NCI-H748 treated with DMSO at 0.1 percent for 48 hours (cell line): Measurements from ENCODE around the gene AGPAT2.

Source experiments
- DNase-seq: peaks from one replicate; lab custom pipeline; 2025; lab: John Stamatoyannopoulos, UW

Gene AGPAT2

GRCh38 chr9:136686794-136687711, at the start of gene AGPAT2:
AGPAT2 (minus strand) TSS chr9:136687457; CDS start chr9:136687357, 100 bp downstream.
- DNase-seq, result peak; percentile 54

GRCh38 chr9:136735812-136736480, 48.7 kb upstream of the AGPAT2 start:
- no peak for DNase-seq

DNA sequence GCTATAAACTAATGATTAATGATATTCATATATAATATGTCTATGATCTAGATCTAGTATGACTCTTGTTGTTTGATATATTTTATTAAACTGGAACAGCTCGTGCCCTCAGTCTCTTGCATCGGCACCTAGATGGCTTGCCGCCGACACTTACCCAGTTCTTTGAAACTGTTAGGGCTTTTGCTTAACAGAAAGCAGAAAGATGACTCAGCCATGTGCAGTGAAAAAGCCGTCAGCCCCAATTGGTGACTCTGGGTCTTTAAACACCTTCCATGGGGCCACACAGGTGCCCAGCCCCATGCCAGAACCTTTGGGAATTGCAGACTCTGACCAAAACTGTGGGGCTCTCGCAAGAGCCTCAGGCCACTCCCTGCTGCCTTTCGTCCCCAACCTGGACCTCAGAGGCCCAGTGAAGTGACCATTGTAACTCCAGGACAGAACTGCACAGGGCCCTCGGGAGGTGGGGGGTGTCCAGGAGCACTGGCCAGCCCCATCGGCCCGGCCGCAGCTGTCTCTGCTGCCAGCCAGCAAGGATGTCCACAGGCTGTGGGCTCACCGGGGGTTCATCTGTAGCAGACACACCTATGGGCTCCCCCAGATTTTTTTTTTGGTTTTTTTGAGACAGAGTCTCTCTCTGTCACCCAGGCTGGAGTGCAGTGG, 47.7 kb upstream of the AGPAT2 start:
- no peak for DNase-seq

DNA sequence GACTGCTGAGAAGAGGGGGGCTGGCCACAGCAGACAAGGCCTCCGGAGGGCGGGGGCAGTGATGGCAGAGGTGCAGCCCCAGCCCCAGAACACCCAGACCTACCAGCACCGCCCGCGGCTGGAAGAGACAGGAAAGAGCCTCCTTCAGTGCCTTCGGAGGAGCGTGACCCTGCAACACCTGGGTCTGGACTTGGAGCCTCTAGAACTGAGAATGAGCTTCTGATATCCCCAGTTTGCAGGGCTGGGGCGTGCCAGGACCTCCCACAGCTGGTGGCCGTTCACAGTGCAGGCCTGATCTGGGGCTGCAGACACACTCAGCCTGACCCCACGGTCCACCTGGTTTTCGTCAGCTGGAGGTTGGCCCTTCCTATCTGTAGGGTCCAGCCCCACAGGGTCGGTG, 46.4 kb upstream of the AGPAT2 start:
- no peak for DNase-seq

GRCh38 chr9:136732444-136733178, 45.4 kb upstream of the AGPAT2 start:
- no peak for DNase-seq

- no peak for DNase-seq
Observed at GRCh38 chr9:136729926-136730325, 42.7 kb upstream of the AGPAT2 start.

DNA sequence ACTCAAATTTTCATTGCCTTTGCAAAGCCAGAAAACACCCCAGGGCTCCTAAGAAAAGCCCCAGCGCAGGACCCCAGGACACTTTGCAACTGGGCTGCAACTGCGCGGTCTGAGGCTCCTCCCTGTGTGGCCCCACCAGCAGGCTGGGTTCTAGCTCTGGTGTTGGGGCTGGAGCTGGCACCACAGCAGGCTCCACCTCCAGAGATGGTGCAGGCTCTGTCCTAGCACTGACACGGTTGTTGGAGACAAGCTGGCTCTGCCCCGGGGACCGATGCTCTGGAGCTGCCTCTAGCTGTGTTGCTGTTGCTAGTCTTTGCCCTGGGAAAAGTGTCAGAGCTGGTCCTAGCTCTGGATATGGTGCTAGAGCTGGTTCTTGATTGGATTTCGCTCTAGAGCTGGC, 41.9 kb upstream of the AGPAT2 start:
- DNase-seq, result no peak

GRCh38 chr9:136728548-136729123, 41.4 kb upstream of the AGPAT2 start:
- DNase-seq, result no peak

DNA sequence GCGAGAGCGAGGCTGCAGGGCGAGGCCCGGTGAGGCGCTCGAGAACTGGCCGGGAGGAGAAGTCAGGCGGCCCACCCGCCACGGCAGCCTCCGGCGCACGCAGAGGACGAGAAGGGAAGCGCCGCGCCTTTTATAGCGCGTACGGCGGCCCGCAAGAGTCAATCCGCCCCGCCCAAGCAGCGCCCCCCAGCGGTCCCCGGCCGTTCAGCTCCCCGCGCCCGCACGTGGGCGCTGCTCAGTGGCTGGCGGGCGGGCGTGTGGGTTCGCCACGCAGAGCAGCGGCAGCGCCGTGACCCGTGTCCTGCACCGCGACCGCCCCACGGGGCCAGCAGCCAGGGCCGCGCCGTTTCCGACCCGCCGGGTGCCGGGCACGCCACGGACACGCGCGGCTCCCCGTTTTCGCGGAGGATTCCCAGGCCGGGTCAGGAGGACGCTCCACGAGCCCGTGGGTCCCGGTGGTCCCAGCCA, 40.9 kb upstream of the AGPAT2 start:
- peak; percentile 24 for DNase-seq

GRCh38 chr9:136726631-136727191, 39.5 kb upstream of the AGPAT2 start:
- DNase-seq, result no peak

GRCh38 chr9:136726118-136726517, 38.9 kb upstream of the AGPAT2 start:
- no peak for DNase-seq

DNA sequence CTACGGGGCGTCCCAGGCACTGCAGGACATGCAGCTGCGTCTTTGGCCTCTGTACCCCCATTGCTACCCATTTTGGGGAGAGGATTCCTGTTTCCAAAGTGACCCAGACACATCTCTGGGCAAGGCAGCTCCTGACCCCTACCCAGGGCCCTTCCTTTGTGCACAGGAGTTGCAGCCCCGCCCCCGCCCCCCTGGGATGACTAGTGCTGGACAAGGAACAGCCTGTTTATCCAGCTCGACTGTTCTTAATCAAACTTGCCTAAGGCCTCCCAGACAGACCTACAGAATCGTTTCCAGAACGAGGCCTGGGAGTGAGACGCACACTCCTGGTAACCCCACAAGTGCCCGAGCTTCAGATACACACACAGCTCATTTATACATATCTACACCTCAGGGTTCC, 38.4 kb upstream of the AGPAT2 start:
- DNase-seq, result no peak

GRCh38 chr9:136724772-136725171, 37.5 kb upstream of the AGPAT2 start:
- no peak for DNase-seq

DNA sequence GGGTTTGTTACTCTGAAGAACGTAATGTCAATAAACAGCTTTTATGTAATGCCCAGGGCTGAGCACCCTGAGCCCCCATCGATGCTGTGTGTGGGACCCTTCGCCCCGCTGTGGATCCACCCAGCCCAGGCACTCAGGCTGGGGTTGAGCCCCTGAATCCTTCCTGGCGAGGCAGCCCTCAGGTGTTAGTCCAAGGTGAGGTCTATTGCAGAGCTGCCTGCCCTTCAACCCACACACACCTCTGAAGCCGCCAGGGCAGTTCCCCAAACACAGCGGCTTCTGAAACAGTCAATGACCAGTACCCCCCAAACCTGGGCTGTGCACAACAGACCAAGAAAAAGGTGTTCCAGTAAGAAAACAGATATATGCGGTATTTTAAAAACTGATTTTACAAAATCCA, 36.7 kb upstream of the AGPAT2 start:
- DNase-seq, result no peak

DNA sequence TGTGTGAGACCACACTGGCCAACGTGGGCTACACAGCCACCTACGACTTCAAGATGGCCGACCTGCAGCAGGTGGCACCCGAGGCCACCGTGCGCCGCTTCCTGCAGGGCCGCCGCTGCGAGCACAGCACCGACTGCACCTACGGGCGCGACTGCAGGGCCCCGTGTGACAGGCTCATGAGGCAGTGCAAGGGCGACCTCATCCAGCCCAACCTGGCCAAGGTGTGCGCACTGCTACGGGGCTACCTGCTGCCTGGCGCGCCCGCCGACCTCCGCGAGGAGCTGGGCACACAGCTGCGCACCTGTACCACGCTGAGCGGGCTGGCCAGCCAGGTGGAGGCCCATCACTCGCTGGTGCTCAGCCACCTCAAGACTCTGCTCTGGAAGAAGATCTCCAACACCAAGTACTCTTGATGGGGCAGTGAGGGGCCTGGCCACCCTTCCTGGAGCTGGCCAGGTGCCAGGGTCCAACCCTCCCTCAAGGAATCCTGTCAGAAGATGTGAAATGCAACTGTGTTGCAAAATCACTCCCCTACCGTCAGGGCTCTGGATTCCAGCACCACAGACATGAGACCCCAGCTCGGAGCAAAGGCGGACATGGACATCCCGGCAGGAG, 36.2 kb upstream of the AGPAT2 start:
- DNase-seq, result no peak

GRCh38 chr9:136722969-136723356, 35.7 kb upstream of the AGPAT2 start:
- DNase-seq, result no peak

GRCh38 chr9:136722093-136722968, 35.1 kb upstream of the AGPAT2 start:
- DNase-seq, result no peak

DNA sequence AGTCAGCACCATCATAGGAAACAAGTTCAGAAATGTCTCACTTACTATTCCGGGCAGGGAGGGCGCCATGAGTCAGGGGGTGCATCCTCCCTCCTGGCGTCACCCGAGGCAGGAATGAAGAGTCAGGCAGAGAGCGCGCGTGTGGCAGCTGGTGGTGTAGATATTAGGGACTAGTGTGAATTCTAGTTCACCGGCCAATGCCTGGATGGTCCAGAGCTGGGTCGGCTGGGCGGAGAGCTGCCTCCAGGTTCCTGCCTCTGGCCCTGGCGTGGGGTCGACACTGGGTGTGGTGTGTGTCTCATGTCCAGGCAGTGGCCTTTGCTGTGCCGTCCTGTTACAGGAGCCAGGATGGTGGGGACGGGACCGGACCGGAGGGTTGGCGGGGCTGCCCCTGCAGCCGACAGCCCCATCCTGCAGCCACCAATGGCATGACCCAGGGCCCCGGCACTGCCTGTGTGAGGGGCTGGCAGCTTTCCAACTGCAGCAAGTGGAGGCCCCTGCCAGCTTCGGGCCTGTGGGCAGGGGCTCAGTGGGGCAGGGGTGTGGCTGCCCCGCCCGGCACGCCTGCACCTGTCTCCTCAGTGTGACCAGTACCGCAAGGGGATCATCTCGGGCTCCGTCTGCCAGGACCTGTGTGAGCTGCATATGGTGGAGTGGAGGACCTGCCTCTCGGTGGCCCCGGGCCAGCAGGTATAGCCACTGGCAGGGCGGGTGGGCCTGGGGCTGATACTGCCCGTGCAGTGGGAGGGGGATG, 34.3 kb upstream of the AGPAT2 start:
- DNase-seq, result no peak

DNA sequence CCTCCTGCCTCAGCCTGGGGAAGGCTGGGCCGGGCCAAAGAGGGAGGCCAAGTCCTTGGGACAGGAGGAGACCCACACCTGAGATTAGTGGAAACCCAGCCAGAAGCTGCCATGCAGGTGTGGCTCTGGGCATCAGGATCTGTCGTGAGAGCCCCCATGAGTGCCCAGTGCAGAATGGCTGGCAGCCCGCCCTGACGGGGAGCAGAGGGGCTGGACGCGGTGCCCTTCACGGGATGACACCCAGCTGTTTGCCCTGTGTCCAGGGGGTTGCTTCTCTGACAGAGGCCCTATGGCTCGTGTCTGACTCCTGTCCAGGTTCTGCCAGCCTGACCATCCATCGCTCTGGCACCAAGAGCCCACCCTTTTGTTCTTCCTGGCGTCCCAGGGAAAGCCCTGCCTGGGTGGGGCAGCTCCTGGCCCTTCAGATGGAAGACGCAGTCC, 33.7 kb upstream of the AGPAT2 start:
- no peak for DNase-seq
